ENCODE data around the gene CSGALNACT2.

The CSGALNACT2 gene

DNA sequence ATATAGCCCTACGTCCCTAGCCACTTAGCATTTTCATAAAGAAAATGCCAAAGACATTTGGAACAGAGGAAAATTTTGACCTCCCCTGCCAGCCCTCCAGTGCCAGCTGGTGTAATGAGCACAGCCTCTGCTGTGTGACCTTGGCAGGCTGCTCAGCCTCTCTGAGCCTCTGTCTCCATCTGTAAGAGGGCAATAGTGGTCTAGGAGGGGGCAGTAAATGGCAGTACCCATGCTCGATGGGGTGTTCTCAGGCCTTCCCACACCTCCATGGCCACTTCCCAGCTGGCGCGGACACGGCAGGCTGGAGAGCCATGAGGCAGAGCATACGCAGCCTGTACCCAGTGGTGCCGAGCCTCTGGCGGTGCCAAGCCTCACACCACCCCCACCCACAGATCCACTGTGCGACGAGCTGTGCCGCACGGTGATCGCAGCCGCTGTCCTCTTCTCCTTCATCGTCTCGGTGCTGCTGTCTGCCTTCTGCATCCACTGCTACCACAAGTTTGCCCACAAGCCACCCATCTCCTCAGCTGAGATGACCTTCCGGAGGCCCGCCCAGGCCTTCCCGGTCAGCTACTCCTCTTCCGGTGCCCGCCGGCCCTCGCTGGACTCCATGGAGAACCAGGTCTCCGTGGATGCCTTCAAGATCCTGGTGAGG lies 24.0 kb upstream of the CSGALNACT2 start:
- H3K27me3 ChIP-seq (replicated peaks; ENCODE audit: control insufficient read depth, insufficient read depth, low read length) = no peaks in the 10 kb centered on the region
- no peaks in the 10 kb centered on the region for H3K36me3 ChIP-seq (ENCODE audit: control insufficient read depth, insufficient read depth, low read length)
- H3K4me3 ChIP-seq (replicated peaks; ENCODE audit: low read depth, low read length) = no peak overlapping the region
- TF ChIP-seq, protein P1, sequence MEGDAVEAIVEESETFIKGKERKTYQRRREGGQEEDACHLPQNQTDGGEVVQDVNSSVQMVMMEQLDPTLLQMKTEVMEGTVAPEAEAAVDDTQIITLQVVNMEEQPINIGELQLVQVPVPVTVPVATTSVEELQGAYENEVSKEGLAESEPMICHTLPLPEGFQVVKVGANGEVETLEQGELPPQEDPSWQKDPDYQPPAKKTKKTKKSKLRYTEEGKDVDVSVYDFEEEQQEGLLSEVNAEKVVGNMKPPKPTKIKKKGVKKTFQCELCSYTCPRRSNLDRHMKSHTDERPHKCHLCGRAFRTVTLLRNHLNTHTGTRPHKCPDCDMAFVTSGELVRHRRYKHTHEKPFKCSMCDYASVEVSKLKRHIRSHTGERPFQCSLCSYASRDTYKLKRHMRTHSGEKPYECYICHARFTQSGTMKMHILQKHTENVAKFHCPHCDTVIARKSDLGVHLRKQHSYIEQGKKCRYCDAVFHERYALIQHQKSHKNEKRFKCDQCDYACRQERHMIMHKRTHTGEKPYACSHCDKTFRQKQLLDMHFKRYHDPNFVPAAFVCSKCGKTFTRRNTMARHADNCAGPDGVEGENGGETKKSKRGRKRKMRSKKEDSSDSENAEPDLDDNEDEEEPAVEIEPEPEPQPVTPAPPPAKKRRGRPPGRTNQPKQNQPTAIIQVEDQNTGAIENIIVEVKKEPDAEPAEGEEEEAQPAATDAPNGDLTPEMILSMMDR (IDR thresholded peaks at IDR 0.05; ENCODE audit: insufficient read depth, low read length, poor library complexity, severe bottlenecking) = no peak
- no peak for DNase-seq (ENCODE audit: extremely low read depth, insufficient read length)

DNA sequence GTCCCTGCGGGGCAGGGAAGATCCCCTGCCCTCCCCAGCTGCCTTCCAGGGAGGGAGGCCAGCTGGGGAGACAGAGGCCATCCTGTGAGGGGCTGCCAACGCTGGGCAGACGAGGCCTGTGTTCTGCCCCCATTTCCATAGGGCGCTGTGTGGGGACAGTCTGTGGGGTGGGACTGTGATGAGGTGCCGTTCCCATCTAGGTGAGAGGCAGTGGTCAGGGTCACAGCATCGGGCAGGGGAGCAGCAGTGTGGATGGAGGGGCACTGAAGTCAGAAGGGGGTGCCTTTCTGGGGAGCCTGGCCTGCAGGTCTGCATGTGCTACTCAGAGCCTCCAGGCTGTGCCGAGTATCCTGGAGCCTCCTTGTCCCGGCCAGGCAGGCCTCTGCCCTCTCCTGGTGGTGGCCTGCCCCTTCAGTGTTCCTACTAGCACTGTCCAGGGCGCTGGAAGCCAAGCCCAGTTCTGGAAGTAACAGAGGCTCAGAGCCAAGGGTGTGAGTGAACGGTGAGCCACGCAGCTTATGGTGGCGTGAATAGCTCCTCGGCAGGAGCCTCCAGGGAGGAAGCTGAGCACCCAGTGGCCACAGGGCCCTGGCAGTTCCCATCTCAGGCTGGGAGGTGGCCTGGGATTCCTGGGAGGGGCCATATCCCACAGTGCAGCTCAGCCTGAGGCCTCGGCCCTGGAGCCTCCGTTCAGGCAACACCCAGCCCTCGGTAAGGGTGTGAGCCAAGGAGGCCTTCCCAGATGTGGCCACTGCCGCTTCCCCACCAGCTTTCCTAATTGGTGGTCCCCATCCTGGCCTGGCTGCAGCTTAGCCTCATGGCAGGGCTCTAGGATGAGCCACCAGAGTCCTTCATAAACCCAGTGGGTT lies 23.3 kb upstream of the CSGALNACT2 start:
- Histone ChIP-seq H3K27me3 (replicated peaks; ENCODE audit: control insufficient read depth, insufficient read depth, low read length) (no peaks in the 10 kb centered on the region), H3K36me3 (ENCODE audit: control insufficient read depth, insufficient read depth, low read length) (no peaks in the 10 kb centered on the region), H3K4me3 (replicated peaks; ENCODE audit: low read depth, low read length) (no peak overlapping the region)
- no peak for DNase-seq (ENCODE audit: extremely low read depth, insufficient read length)
- TF ChIP-seq, protein P1 (IDR thresholded peaks at IDR 0.05; ENCODE audit: insufficient read depth, low read length, poor library complexity, severe bottlenecking) = no peak

DNA sequence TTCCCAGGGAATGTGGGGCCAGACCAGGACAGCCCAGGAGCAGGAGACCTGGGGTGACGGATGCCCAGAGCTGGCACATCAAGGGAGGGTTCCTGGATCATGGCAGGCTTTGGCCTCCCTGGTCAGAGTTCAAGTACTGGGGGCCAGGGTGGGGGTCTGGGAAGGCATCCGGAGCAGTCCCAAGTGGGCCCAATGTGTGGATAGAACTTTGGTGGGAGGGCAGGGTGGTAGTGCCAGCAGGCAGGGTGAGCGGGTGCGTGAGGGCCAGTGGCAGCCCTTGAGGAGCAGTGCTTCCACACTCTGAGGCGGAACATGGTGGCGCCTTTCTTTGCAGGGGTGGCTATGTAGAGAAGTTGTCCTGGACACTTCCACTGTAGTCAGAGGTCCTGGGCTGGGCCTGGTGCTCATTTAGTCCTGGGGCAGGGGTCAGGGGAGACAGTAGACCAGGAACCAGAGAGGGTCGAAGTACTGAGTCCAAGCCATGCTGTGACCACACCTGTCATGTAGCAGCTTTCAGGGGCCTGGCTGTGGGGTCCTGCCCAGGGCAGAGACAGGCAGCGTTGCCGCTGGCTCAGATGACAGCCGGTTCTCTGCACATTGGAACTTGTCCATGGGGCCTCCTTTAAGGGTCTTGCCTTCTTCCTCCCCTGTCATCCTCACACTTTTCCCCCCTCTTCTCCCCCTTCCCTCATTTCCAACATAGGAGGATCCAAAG lies 22.2 kb upstream of the CSGALNACT2 start:
- no peak overlapping the region for H3K4me3 ChIP-seq (replicated peaks; ENCODE audit: low read depth, low read length)
- H3K36me3 ChIP-seq (ENCODE audit: control insufficient read depth, insufficient read depth, low read length) = no peaks in the 10 kb centered on the region
- TF ChIP-seq, protein P1 (IDR thresholded peaks at IDR 0.05; ENCODE audit: insufficient read depth, low read length, poor library complexity, severe bottlenecking) = no peak
- H3K27me3 ChIP-seq (replicated peaks; ENCODE audit: control insufficient read depth, insufficient read depth, low read length) = no peaks in the 10 kb centered on the region
- no peak for DNase-seq (ENCODE audit: extremely low read depth, insufficient read length)

DNA sequence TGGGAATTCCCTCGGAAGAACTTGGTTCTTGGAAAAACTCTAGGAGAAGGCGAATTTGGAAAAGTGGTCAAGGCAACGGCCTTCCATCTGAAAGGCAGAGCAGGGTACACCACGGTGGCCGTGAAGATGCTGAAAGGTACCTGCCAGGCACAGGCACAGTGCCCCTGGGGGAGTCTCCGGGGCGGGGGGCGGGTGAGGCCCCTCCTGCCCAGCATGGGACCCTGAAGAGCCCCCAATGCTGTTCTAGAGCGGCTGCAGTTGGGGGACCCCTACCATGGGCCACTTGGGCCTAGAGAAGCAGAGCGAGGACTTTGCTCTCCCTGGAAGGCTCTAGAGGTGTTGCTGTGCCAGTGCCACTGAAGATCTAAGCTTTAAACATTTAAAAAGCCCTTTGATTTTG lies 21.6 kb upstream of the CSGALNACT2 start:
- TF ChIP-seq, protein P1 (IDR thresholded peaks at IDR 0.05; ENCODE audit: insufficient read depth, low read length, poor library complexity, severe bottlenecking) = no peak
- no peak for DNase-seq (ENCODE audit: extremely low read depth, insufficient read length)
- Histone ChIP-seq H3K36me3 (ENCODE audit: control insufficient read depth, insufficient read depth, low read length) (no peaks in the 10 kb centered on the region), H3K27me3 (replicated peaks; ENCODE audit: control insufficient read depth, insufficient read depth, low read length) (no peaks in the 10 kb centered on the region), H3K4me3 (replicated peaks; ENCODE audit: low read depth, low read length) (no peak overlapping the region)

DNA sequence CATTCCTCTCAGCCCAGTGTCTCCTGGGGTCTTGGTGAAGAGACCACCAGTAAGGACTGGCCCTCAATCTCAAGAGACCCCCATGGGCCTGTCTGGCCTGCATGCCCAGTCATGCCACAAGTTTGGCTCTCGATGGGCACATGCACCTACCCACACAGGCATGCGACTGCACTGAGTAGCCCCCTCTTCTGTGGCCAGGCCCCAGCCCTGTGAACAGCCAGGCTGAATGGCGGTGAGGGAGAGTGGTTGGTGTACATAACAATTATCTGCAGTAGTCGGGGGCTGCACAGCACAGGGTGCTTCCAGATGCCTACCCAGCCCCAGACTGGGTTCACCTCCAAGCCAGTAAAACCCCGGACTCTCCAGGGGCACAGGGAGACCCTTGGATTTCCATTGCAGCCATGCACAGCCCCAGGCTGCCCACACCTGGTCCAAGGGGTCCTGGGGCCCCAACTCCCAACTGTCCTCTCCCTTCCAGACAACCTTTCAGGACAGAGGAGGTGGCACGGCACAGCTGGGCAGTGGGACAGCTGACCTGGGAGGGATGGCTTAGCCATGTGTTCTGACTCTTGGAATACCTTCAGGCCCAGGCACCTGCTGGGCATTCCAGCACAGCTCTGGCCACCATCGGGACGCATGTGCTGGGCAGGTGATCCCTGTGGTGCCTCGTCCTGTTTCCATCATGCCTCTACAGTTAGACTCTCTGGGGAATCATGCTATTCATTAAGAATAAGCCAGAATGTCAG lies 21.0 kb upstream of the CSGALNACT2 start:
- no peak overlapping the region for H3K4me3 ChIP-seq (replicated peaks; ENCODE audit: low read depth, low read length)
- TF ChIP-seq, protein P1 (IDR thresholded peaks at IDR 0.05; ENCODE audit: insufficient read depth, low read length, poor library complexity, severe bottlenecking) = no peak
- no peak for DNase-seq (ENCODE audit: extremely low read depth, insufficient read length)

More for the DNA sequence above, 21.0 kb upstream of the CSGALNACT2 start:
- H3K27me3 ChIP-seq (replicated peaks; ENCODE audit: control insufficient read depth, insufficient read depth, low read length) = no peaks in the 10 kb centered on the region
- H3K36me3 ChIP-seq (ENCODE audit: control insufficient read depth, insufficient read depth, low read length) = no peaks in the 10 kb centered on the region

Measured in GM06990 (cell line).